ENCODE measurements around the gene ZSCAN12. TPM values are rescaled to one million over a fixed set of nuclear protein-coding genes. Genes with fewer than 3 reads are reported as not detected.
"Not testable (repeated sequence)": the region's sequence is repeated elsewhere in the genome, so short reads cannot be mapped to it uniquely, and the experiment has no call there.

ZSCAN12 gene
- total and polyA plus RNA-seq, 4 donors = 1.4 to 17.7 (median 3.8) TPM

- no peaks in the 10 kb centered on the region for H3K4me1 ChIP-seq (ENCODE audit: control insufficient read depth in 5 of 5, insufficient read depth in 5 of 5, low read length in 5 of 5)
Observed at GRCh38 chr6:28369463-28369862, 30.1 kb downstream of the ZSCAN12 start.

GRCh38 chr6:28368522-28368921 lies 31.0 kb downstream of the ZSCAN12 start:
- ATAC-seq (ENCODE audit: insufficient read depth, low FRiP score) (no peak), DNase-seq (no peak)
- Histone ChIP-seq H3K9me3 (ENCODE audit: control insufficient read depth in 4 of 4, insufficient read depth in 3 of 4, low read length in 3 of 4) (peaks cover 0 to 2% (median 0%) of the 10 kb centered on the region in 4 donors), H3K36me3 (ENCODE audit: control insufficient read depth in 4 of 4, insufficient read depth in 4 of 4, low read length in 4 of 4) (peaks cover 10 to 17% (median 11%) of the 10 kb centered on the region in 4 donors), H3K9ac (ENCODE audit: insufficient read depth in 1 of 2, low read length in 2 of 2) (no peak overlapping the region), H3K4me1 (ENCODE audit: control insufficient read depth in 5 of 5, insufficient read depth in 5 of 5, low read length in 5 of 5) (no peaks in the 10 kb centered on the region), H3K27ac (ENCODE audit: low read depth in 1 of 2, low read length in 1 of 2) (no peak overlapping the region), H3K4me3 (no peak overlapping the region), H3K27me3 (ENCODE audit: control insufficient read depth in 3 of 3, insufficient read depth in 3 of 3, low read length in 2 of 3) (no peaks in the 10 kb centered on the region)
- 78 to 83% methylated on average over 4 of the region's 4 CpGs for WGBS, 2 donors
- TF ChIP-seq CTCF (IDR thresholded peaks at IDR 0.05; ENCODE audit: control extremely low read depth, extremely low read depth) = no peak

More at GRCh38 chr6:28369463-28369862, 30.1 kb downstream of the ZSCAN12 start:
- Histone ChIP-seq H3K36me3 (ENCODE audit: control insufficient read depth in 4 of 4, insufficient read depth in 4 of 4, low read length in 4 of 4) (peaks cover 6 to 14% (median 10%) of the 10 kb centered on the region in 4 donors), H3K27me3 (ENCODE audit: control insufficient read depth in 3 of 3, insufficient read depth in 3 of 3, low read length in 2 of 3) (no peaks in the 10 kb centered on the region), H3K9ac (ENCODE audit: insufficient read depth in 1 of 2, low read length in 2 of 2) (no peak overlapping the region), H3K9me3 (ENCODE audit: control insufficient read depth in 4 of 4, insufficient read depth in 3 of 4, low read length in 3 of 4) (peaks cover 0 to 2% (median 0%) of the 10 kb centered on the region in 4 donors), H3K27ac (ENCODE audit: low read depth in 1 of 2, low read length in 1 of 2) (no peak overlapping the region), H3K4me3 (no peak overlapping the region)
- no peak for ATAC-seq (ENCODE audit: insufficient read depth, low FRiP score)
- TF ChIP-seq CTCF (IDR thresholded peaks at IDR 0.05; ENCODE audit: control extremely low read depth, extremely low read depth) = no peak
- no peak for DNase-seq
- 96 to 99% methylated on average over 3 of the region's 3 CpGs for WGBS, 2 donors

DNA sequence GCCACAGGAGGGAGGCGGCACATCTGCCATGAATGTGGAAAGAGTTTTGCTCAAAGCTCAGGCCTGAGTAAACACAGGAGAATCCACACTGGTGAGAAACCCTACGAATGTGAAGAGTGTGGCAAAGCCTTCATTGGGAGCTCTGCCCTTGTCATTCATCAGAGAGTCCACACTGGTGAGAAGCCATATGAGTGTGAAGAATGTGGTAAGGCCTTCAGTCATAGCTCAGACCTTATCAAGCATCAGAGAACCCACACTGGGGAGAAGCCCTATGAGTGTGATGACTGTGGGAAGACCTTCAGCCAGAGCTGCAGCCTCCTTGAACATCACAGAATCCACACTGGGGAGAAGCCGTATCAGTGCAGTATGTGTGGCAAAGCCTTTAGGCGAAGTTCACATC lies 34.0 kb downstream of the ZSCAN12 start:
- not testable (repeated sequence) for H3K4me1 ChIP-seq (ENCODE audit: control insufficient read depth in 5 of 5, insufficient read depth in 5 of 5, low read length in 5 of 5); ATAC-seq (ENCODE audit: insufficient read depth, low FRiP score); H3K27ac ChIP-seq (ENCODE audit: low read depth in 1 of 2, low read length in 1 of 2); DNase-seq; H3K4me3 ChIP-seq; H3K9me3 ChIP-seq (ENCODE audit: control insufficient read depth in 4 of 4, insufficient read depth in 3 of 4, low read length in 3 of 4); H3K27me3 ChIP-seq (ENCODE audit: control insufficient read depth in 3 of 3, insufficient read depth in 3 of 3, low read length in 2 of 3); H3K9ac ChIP-seq (ENCODE audit: insufficient read depth in 1 of 2, low read length in 2 of 2)
- WGBS, 2 donors = 92% methylated on average over 4 of the region's 4 CpGs
- H3K36me3 ChIP-seq (ENCODE audit: control insufficient read depth in 4 of 4, insufficient read depth in 4 of 4, low read length in 4 of 4) = peaks cover 10 to 23% (median 14%) of the 10 kb centered on the region in 4 donors

GRCh38 chr6:28360961-28361360 lies 38.6 kb downstream of the ZSCAN12 start:
- TF ChIP-seq CTCF (IDR thresholded peaks at IDR 0.05; ENCODE audit: control extremely low read depth, extremely low read depth) = no peak
- ATAC-seq (ENCODE audit: insufficient read depth, low FRiP score) = no peak
- no peak overlapping the region for H3K9ac ChIP-seq (ENCODE audit: insufficient read depth in 1 of 2, low read length in 2 of 2)

DNA sequence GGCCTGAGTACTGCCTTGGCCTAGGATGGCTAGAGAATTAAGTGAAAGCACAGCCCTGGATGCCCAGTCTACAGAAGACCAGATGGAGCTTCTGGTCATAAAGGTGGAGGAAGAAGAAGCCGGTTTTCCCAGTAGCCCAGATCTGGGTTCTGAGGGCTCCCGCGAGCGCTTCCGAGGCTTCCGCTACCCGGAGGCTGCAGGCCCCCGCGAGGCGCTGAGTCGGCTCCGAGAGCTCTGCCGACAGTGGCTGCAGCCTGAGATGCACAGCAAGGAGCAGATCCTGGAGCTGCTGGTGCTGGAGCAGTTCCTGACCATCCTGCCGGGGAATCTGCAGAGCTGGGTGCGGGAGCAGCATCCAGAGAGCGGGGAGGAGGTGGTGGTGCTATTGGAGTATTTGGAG lies 40.0 kb downstream of the ZSCAN12 start:
- H3K4me3 ChIP-seq; H3K9me3 ChIP-seq (ENCODE audit: control insufficient read depth in 4 of 4, insufficient read depth in 3 of 4, low read length in 3 of 4); ATAC-seq (ENCODE audit: insufficient read depth, low FRiP score); DNase-seq; H3K27me3 ChIP-seq (ENCODE audit: control insufficient read depth in 3 of 3, insufficient read depth in 3 of 3, low read length in 2 of 3); H3K9ac ChIP-seq (ENCODE audit: insufficient read depth in 1 of 2, low read length in 2 of 2); H3K27ac ChIP-seq (ENCODE audit: low read depth in 1 of 2, low read length in 1 of 2): not testable (repeated sequence)
- WGBS, 2 donors = 95 to 96% methylated on average over 13 to 14 of the region's 16 CpGs
- peaks cover 0 to 13% (median 3%) of the 10 kb centered on the region in 5 donors for H3K4me1 ChIP-seq (ENCODE audit: control insufficient read depth in 5 of 5, insufficient read depth in 5 of 5, low read length in 5 of 5)
- H3K36me3 ChIP-seq (ENCODE audit: control insufficient read depth in 4 of 4, insufficient read depth in 4 of 4, low read length in 4 of 4) = peaks cover 0 to 16% (median 7%) of the 10 kb centered on the region in 4 donors

More at GRCh38 chr6:28360961-28361360, 38.6 kb downstream of the ZSCAN12 start:
- Histone ChIP-seq H3K36me3 (ENCODE audit: control insufficient read depth in 4 of 4, insufficient read depth in 4 of 4, low read length in 4 of 4) (peaks cover 4 to 22% (median 15%) of the 10 kb centered on the region in 4 donors), H3K27ac (ENCODE audit: low read depth in 1 of 2, low read length in 1 of 2) (no peak overlapping the region), H3K27me3 (ENCODE audit: control insufficient read depth in 3 of 3, insufficient read depth in 3 of 3, low read length in 2 of 3) (no peaks in the 10 kb centered on the region), H3K4me1 (ENCODE audit: control insufficient read depth in 5 of 5, insufficient read depth in 5 of 5, low read length in 5 of 5) (peaks cover 0 to 5% (median 3%) of the 10 kb centered on the region in 5 donors), H3K4me3 (no peak overlapping the region), H3K9me3 (ENCODE audit: control insufficient read depth in 4 of 4, insufficient read depth in 3 of 4, low read length in 3 of 4) (peaks cover 0 to 2% (median 0%) of the 10 kb centered on the region in 4 donors)
- 91 to 95% methylated on average over 2 of the region's 2 CpGs for WGBS, 2 donors
- no peak for DNase-seq
